C4-2B (cell line): ENCODE measurements around the gene SVOPL.

ENCODE experiments used
- H3K27ac ChIP-seq: fragments of 450-650 bp; 2 replicates; pipeline ENCODE4 v1.5.1; 2017
- CTCF ChIP-seq: fragments of 450-650 bp; conservative IDR thresholded peaks from 2 replicates; pipeline ENCODE4 v1.5.1; 2017; ENCODE audit warnings: mild to moderate bottlenecking
- ZFX ChIP-seq: fragments of 450-650 bp; IDR thresholded peaks from 2 replicates; pipeline ENCODE4 v1.6.1; 2017

The SVOPL gene

GRCh38 chr7:138684340-138684739 lies 16.8 kb downstream of the SVOPL start:
- TF ChIP-seq CTCF (no peak), ZFX (no peak)
- H3K27ac ChIP-seq = no peak overlapping the region

- TF ChIP-seq ZFX (no peak), CTCF (no peak)
- H3K27ac ChIP-seq = no peak overlapping the region
Observed at GRCh38 chr7:138679793-138680192, 21.4 kb downstream of the SVOPL start.

GRCh38 chr7:138670594-138670993 lies 30.6 kb downstream of the SVOPL start:
- TF ChIP-seq ZFX (no peak), CTCF (no peak)
- H3K27ac ChIP-seq = no peak overlapping the region

GRCh38 chr7:138669364-138669763 lies 31.8 kb downstream of the SVOPL start:
- H3K27ac ChIP-seq = no peak overlapping the region
- TF ChIP-seq CTCF (no peak), ZFX (no peak)

GRCh38 chr7:138668946-138669345 lies 32.2 kb downstream of the SVOPL start:
- H3K27ac ChIP-seq = no peak overlapping the region
- TF ChIP-seq ZFX (no peak), CTCF (no peak)

GRCh38 chr7:138668229-138668596 lies 32.9 kb downstream of the SVOPL start:
- TF ChIP-seq CTCF (no peak), ZFX (0 out of 2 replicates have a peak, but pooled peaks have one; percentile 2)
- no peak overlapping the region for H3K27ac ChIP-seq

- TF ChIP-seq ZFX (0 out of 2 replicates have a peak, but pooled peaks have one; percentile 19), CTCF (no peak)
- no peak overlapping the region for H3K27ac ChIP-seq
Observed at GRCh38 chr7:138667535-138668228, 33.5 kb downstream of the SVOPL start.
